Liver (tissue), 9 donors: Measurements from ENCODE around the gene GNB1L. TPM values are rescaled to one million over a fixed set of nuclear protein-coding genes. Genes with fewer than 3 reads are reported as not detected.

Experiments used
- DNase-seq: peaks from one replicate; pipeline ENCODE4 v3.0.0-alpha.2; 2017; ENCODE audit warnings: low spot score
- H3K27ac ChIP-seq, 2 donors: one replicate each; pipeline ENCODE4 v1.7.0; 2013; ENCODE audit warnings: inconsistent platforms in 2 of 2, low read length in 2 of 2, control low read depth in 1 of 2, low read depth in 1 of 2, mild to moderate bottlenecking in 1 of 2
- H3K27me3 ChIP-seq, 4 donors: one replicate each; pipeline versions ENCODE4 v1.6.1 to v1.7.0; 2013; ENCODE audit warnings: low read length in 3 of 4, inconsistent platforms in 1 of 4, mild to moderate bottlenecking in 1 of 4, moderate library complexity in 1 of 4; ENCODE audit not compliant: control insufficient read depth in 4 of 4, insufficient read depth in 4 of 4
- H3K36me3 ChIP-seq, 4 donors: one replicate each; pipeline versions ENCODE4 v1.6.1 to v1.7.0; 2013; ENCODE audit warnings: low read length in 3 of 4, mild to moderate bottlenecking in 3 of 4, low read depth in 1 of 4, moderate library complexity in 1 of 4; ENCODE audit not compliant: control insufficient read depth in 4 of 4, insufficient read depth in 3 of 4
- H3K4me1 ChIP-seq, 4 donors: one replicate each; pipeline versions ENCODE4 v1.6.1 to v1.7.0; 2013; ENCODE audit warnings: low read length in 3 of 4, mild to moderate bottlenecking in 3 of 4, moderate library complexity in 1 of 4; ENCODE audit not compliant: control insufficient read depth in 4 of 4, insufficient read depth in 4 of 4
- H3K4me3 ChIP-seq, 3 donors: one replicate each; pipeline versions ENCODE4 v1.6.1 to v1.7.0; 2013; ENCODE audit warnings: low read length in 3 of 3, control low read depth in 1 of 3, low read depth in 1 of 3, mild to moderate bottlenecking in 1 of 3
- H3K9ac ChIP-seq, 2 donors: one replicate each; pipeline ENCODE4 v1.7.0; 2013; ENCODE audit warnings: low read length in 2 of 2, mild to moderate bottlenecking in 2 of 2, moderate library complexity in 2 of 2, control low read depth in 1 of 2, low read depth in 1 of 2
- H3K9me3 ChIP-seq, 4 donors: one replicate each; pipeline versions ENCODE4 v1.6.1 to v1.7.0; 2013; ENCODE audit warnings: low read length in 3 of 4; ENCODE audit not compliant: control insufficient read depth in 4 of 4
- EGR1 ChIP-seq, 2 donors: IDR thresholded peaks; 2 replicates each; pipeline ENCODE4 v1.6.1; 2016 to 2018; ENCODE audit warnings: antibody characterized with exemption in 2 of 2, low read depth in 2 of 2
- FOXA1 ChIP-seq: IDR thresholded peaks from 2 replicates; pipeline ENCODE4 v1.6.1; 2016; ENCODE audit warnings: antibody characterized with exemption
- FOXA2 ChIP-seq: IDR thresholded peaks from 2 replicates; pipeline ENCODE4 v1.6.1; 2016; ENCODE audit warnings: antibody characterized with exemption
- GABPA ChIP-seq, 2 donors: IDR thresholded peaks in 1 of 2; conservative IDR thresholded peaks in 1 of 2; 2 replicates each; pipeline ENCODE4 v1.6.1; 2016; ENCODE audit warnings: antibody characterized with exemption in 2 of 2, mild to moderate bottlenecking in 1 of 2, moderate library complexity in 1 of 2
- HNF4A ChIP-seq, 2 donors: conservative IDR thresholded peaks; 2 replicates each; pipeline ENCODE4 v1.6.1; 2016; ENCODE audit warnings: antibody characterized with exemption in 2 of 2, mild to moderate bottlenecking in 2 of 2
- HNF4G ChIP-seq: IDR thresholded peaks from 2 replicates; pipeline ENCODE4 v1.6.1; 2016; ENCODE audit warnings: antibody characterized with exemption
- JUND ChIP-seq, 2 donors: IDR thresholded peaks; 2 replicates each; pipeline ENCODE4 v1.6.1; 2016; ENCODE audit warnings: antibody characterized with exemption in 2 of 2
- NR2F2 ChIP-seq: IDR thresholded peaks from 2 replicates; pipeline ENCODE4 v1.6.1; 2016; ENCODE audit warnings: antibody characterized with exemption
- RAD21 ChIP-seq, 2 donors: IDR thresholded peaks; 2 replicates each; pipeline ENCODE4 v1.6.1; 2016; ENCODE audit warnings: antibody characterized with exemption in 2 of 2, mild to moderate bottlenecking in 2 of 2
- RXRA ChIP-seq, 2 donors: IDR thresholded peaks; 2 replicates each; pipeline ENCODE4 v1.6.1; 2017 to 2018; ENCODE audit warnings: antibody characterized with exemption in 2 of 2, mild to moderate bottlenecking in 1 of 2
- SP1 ChIP-seq: IDR thresholded peaks from 2 replicates; pipeline ENCODE4 v1.6.1; 2018; ENCODE audit warnings: antibody characterized with exemption, mild to moderate bottlenecking
- TAF1 ChIP-seq: conservative IDR thresholded peaks from 2 replicates; pipeline ENCODE4 v1.6.1; 2016; ENCODE audit warnings: antibody characterized with exemption, mild to moderate bottlenecking
- YY1 ChIP-seq: IDR thresholded peaks from 2 replicates; pipeline ENCODE4 v1.6.1; 2016; ENCODE audit warnings: antibody characterized with exemption, mild to moderate bottlenecking
- WGBS: extraction: QIAGEN DNeasy Blood & Tissue Kit; methylation state at CpG from one replicate; pipeline ENCODE4 v1.1.7; 2013; 5-methylcytosine and 5-hydroxymethylcytosine counted together
- polyA plus RNA-seq, 2 donors: library from polyadenylated mRNA; stranded (reverse) in 1 of 2; unstranded in 1 of 2; fragments of 200-250 nt in 1 of 2; fragments of >200 nt in 1 of 2; fragmentation: Nextera tagmentation in 1 of 2; extraction: Ambion mirVana in 1 of 2; gene quantifications; one replicate each; pipeline versions ENCODE4 v1.2.1 to v1.2.3, GENCODE V29; 2013 to 2015
- total RNA-seq, 2 donors: library from RNA; depleted of rRNA; stranded (reverse); fragments of >200 nt; gene quantifications; one replicate each; pipeline ENCODE4 v1.2.3, GENCODE V29; 2014
- TF ChIP-seq, protein P1 (sequence below): IDR thresholded peaks from 2 replicates; pipeline ENCODE4 v1.6.1; 2016; ENCODE audit warnings: antibody characterized with exemption
- TF ChIP-seq, protein P2 (sequence below): fragments of 150-350 bp; IDR thresholded peaks from 2 replicates; pipeline ENCODE4 v1.5.1; 2017; ENCODE audit warnings: improper control_type of control experiment, low read depth, low read length; ENCODE audit not compliant: missing input control
- TF ChIP-seq, protein P3 (sequence below): IDR thresholded peaks from 2 replicates; pipeline ENCODE4 v1.6.1; 2016; ENCODE audit warnings: antibody characterized with exemption
- TF ChIP-seq, protein P4 (sequence below): IDR thresholded peaks from 2 replicates; pipeline ENCODE4 v1.6.1; 2016; ENCODE audit warnings: antibody characterized with exemption
- donor health status: healthy.
- donor health status: healthy.
- donor health status: healthy.
- donor health status: healthy.
- donor health status: healthy.

The GNB1L gene
- total and polyA plus RNA-seq, 4 donors, result 1.5 to 3.6 (median 1.9) TPM

DNA sequence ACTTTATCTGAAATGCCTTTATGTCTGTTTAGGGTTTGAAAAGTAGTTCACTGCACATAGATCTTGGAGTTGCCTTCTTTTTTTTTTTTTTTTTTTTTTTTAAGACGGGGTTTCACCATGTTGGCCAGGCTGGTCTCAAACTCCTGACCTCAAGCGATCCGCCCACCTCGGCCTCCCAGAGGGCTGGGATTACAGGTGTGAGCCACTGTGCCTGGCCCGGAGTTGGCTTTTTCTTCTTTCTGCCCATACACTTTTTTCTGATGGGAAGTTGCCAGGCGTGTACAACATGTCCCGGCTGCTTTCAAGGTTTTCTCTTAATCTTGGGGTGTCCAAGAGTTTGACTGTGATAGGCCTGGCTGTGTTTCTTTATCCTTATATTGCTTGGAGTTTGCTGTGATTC, 12.9 kb upstream of the GNB1L start:
- DNase-seq, result no peak
- Histone ChIP-seq H3K27me3 (no peaks in the 10 kb centered on the region), H3K27ac (no peak overlapping the region), H3K36me3 (no peaks in the 10 kb centered on the region), H3K9ac (no peak overlapping the region), H3K4me3 (no peak overlapping the region), H3K9me3 (no peaks in the 10 kb centered on the region), H3K4me1 (no peaks in the 10 kb centered on the region)
- WGBS, result 92% methylated on average over 7 of the region's 7 CpGs
- no peak for TF ChIP-seq RXRA (IDR thresholded peaks at IDR 0.05)
- no peak for TF ChIP-seq HNF4G
- TF ChIP-seq TAF1, result no peak
- TF ChIP-seq, protein P1, sequence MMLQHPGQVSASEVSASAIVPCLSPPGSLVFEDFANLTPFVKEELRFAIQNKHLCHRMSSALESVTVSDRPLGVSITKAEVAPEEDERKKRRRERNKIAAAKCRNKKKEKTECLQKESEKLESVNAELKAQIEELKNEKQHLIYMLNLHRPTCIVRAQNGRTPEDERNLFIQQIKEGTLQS, result no peak
- TF ChIP-seq JUND (IDR thresholded peaks at IDR 0.05), result no peak
- no peak for TF ChIP-seq NR2F2
- no peak for TF ChIP-seq GABPA (IDR thresholded peaks at IDR 0.05 in 1 of 2, conservative IDR thresholded peaks at IDR 0.05 in 1 of 2)
- TF ChIP-seq, protein P2, sequence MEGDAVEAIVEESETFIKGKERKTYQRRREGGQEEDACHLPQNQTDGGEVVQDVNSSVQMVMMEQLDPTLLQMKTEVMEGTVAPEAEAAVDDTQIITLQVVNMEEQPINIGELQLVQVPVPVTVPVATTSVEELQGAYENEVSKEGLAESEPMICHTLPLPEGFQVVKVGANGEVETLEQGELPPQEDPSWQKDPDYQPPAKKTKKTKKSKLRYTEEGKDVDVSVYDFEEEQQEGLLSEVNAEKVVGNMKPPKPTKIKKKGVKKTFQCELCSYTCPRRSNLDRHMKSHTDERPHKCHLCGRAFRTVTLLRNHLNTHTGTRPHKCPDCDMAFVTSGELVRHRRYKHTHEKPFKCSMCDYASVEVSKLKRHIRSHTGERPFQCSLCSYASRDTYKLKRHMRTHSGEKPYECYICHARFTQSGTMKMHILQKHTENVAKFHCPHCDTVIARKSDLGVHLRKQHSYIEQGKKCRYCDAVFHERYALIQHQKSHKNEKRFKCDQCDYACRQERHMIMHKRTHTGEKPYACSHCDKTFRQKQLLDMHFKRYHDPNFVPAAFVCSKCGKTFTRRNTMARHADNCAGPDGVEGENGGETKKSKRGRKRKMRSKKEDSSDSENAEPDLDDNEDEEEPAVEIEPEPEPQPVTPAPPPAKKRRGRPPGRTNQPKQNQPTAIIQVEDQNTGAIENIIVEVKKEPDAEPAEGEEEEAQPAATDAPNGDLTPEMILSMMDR, result no peak
- TF ChIP-seq FOXA1, result no peak
- no peak for TF ChIP-seq FOXA2
- no peak for TF ChIP-seq YY1
- no peak for TF ChIP-seq HNF4A (conservative IDR thresholded peaks at IDR 0.05)
- no peak for TF ChIP-seq SP1
- TF ChIP-seq, protein P3, sequence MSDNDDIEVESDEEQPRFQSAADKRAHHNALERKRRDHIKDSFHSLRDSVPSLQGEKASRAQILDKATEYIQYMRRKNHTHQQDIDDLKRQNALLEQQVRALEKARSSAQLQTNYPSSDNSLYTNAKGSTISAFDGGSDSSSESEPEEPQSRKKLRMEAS, result no peak
- TF ChIP-seq RAD21 (IDR thresholded peaks at IDR 0.05), result no peak
- TF ChIP-seq, protein P4, sequence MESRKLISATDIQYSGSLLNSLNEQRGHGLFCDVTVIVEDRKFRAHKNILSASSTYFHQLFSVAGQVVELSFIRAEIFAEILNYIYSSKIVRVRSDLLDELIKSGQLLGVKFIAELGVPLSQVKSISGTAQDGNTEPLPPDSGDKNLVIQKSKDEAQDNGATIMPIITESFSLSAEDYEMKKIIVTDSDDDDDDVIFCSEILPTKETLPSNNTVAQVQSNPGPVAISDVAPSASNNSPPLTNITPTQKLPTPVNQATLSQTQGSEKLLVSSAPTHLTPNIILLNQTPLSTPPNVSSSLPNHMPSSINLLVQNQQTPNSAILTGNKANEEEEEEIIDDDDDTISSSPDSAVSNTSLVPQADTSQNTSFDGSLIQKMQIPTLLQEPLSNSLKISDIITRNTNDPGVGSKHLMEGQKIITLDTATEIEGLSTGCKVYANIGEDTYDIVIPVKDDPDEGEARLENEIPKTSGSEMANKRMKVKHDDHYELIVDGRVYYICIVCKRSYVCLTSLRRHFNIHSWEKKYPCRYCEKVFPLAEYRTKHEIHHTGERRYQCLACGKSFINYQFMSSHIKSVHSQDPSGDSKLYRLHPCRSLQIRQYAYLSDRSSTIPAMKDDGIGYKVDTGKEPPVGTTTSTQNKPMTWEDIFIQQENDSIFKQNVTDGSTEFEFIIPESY, result no peak
- no peak for TF ChIP-seq EGR1 (IDR thresholded peaks at IDR 0.05; ENCODE audit: low read depth in 2 of 2)

DNA sequence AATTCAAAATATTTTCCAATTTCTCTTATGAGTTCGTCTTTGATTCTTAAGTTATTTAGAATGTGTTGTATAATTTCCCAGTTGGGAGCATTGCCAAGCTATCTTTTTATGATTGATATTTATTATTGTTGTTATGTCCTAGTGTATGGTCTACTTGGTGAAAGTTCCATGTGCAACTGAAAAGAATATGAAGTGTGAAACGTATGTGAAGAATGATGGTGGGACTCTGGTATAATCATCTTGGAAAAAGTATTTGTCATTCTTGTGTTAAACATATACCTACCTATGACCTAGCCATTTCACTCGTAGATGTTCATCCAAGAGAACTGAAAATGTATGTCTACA, 12.0 kb upstream of the GNB1L start:
- no peaks in the 10 kb centered on the region for H3K27me3 ChIP-seq
- H3K4me1 ChIP-seq, result no peaks in the 10 kb centered on the region
- no peak overlapping the region for H3K27ac ChIP-seq
- no peaks in the 10 kb centered on the region for H3K36me3 ChIP-seq
- 93% methylated on average over 3 of the region's 3 CpGs for WGBS
- no peak for DNase-seq
- no peak overlapping the region for H3K4me3 ChIP-seq
- H3K9me3 ChIP-seq, result no peaks in the 10 kb centered on the region
- H3K9ac ChIP-seq, result no peak overlapping the region
- TF ChIP-seq FOXA2, result no peak
- TF ChIP-seq FOXA1, result no peak
- no peak for TF ChIP-seq RAD21 (IDR thresholded peaks at IDR 0.05)
- no peak for TF ChIP-seq SP1
